HG02970 (cell line): ENCODE results near the gene TTBK1.
"Not testable (repeated sequence)": the region's sequence is repeated elsewhere in the genome, so short reads cannot be mapped to it uniquely, and the experiment has no call there.

ENCODE experiments used
- ATAC-seq: cut with Tn5 transposase; IDR thresholded peaks from one replicate; pipeline ENCODE4 v1.9.1; 2021; ENCODE audit warnings: mild to moderate bottlenecking, moderate library complexity, moderate number of reproducible peaks; ENCODE audit not compliant: unreplicated experiment, low FRiP score

Gene TTBK1

GRCh38 chr6:43301081-43301870 is 58.0 kb downstream of the TTBK1 start:
- no peak for ATAC-seq

- ATAC-seq = no peak
Observed at GRCh38 chr6:43302126-43302525, 58.8 kb downstream of the TTBK1 start.

- not testable (repeated sequence) for ATAC-seq
Observed at GRCh38 chr6:43303006-43303405, 59.7 kb downstream of the TTBK1 start.

DNA sequence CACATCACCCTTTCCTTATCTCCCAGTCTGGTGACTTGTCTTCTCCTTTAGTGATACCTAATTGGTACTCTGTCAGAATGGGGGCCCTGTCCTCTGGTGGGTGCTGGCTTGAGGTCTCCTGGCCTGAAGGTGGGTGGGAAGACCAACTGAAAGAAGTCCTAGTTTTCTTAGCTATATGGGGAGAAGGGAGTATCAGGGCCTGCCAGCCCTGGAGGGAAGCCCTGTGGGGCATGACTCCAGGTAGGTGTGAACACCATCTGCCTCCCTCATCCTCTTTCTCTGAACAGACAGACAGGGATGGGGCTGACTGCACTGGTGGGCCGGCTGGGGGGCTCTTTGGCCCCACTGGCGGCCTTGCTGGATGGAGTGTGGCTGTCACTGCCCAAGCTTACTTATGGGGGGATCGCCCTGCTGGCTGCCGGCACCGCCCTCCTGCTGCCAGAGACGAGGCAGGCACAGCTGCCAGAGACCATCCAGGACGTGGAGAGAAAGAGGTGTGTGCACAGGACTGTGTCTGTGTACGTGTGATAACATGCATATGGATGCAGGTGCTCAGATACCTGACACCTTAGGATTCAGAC is 60.6 kb downstream of the TTBK1 start:
- no peak for ATAC-seq

DNA sequence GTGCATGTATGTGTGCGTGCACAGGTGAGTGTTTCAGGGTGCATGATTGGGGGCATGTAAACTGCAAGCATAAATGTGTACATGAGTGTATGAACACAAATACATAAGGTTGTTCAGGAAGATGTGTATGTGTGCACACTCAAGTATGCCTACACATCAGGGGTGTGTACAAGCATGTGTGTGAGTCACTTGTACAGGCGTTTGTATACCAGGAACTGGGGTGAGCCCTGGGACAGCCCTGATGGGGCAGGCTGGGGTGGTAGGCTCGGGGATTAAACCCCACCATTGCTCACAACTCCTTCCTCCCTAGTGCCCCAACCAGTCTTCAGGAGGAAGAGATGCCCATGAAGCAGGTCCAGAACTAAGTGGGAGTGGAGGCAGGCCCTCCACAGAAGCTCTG is 61.1 kb downstream of the TTBK1 start:
- no peak for ATAC-seq

DNA sequence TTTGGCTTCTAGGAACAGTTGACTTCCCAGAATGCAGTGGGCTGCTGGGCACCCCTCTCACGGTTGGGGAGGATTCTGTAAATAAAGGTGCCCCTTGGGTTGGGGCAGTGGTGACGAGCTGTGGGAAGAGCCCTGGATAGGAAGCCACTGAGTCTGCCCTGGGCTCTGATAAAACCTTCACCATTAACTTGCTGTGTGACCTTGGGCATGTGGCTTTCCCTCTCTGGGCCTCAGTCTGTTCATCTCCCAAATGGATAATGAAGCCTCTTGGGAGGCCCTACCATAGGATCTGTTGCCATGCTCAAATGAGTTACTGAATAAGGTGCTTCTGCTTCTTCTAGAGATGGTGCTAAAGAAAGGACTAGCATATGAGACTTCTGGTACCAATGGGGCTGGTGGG is 61.6 kb downstream of the TTBK1 start:
- no peak for ATAC-seq

- no peak for ATAC-seq
Observed at GRCh38 chr6:43306086-43306485, 62.8 kb downstream of the TTBK1 start.

DNA sequence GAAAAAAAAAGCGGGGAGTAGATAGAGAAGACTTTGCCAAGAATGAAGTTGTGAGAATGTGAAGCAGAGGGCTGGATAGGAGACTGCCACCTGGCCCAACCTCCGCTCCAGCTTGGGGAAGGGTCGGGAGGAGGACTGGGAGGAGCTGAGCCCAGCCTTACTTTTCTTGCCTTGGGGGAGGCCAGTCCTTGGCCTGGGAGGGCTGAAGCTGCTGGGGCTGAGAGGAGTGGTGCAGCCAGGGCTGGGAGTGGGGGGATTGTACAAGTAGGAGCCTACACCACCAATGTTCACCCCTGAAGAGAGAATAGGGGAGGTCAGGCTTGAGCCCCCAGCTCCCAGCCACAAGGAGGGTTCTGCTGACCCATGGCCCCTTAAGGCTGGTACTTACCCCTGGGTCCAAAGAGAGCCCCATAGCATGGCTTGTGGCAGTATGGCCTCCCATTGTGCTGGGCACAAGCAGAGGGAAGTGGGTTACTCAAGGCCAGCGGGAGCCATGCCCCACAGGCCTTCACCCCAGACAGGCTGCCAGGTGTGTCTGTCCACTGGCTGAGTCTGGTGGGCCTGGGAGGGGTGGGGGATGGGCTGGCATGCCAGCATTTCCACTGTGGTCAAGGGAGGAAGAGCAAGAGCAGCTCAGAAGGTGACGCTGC is 64.3 kb downstream of the TTBK1 start:
- no peak for ATAC-seq

GRCh38 chr6:43308101-43308989 is 65.1 kb downstream of the TTBK1 start, which contains the start of gene CRIP3:
TSS of gene CRIP3 (minus strand) at chr6:43308826. CDS start at chr6:43308792, 34 bp downstream.
- ATAC-seq = no peak

DNA sequence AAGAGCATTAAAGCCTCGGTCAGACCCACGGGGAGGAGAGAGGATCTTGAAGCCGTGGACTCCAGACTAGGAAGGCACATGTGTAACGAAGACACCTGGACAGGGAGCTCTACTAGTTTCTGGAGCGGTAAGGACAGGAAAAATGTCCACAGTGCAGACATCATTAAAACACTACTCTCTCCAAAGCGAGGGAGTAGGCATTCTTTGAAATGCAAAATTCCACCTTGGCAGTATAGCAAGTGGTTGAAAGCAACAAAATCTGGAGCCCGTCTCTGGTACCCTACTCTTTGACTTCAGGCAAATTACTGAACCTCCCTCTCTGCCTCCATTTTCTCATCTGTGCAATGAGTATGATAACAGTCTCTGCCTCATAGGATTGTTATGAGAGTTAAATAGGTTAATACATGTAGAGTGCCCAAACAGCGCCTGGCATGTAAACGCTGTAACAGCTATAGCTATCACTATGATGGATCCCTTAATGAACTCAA is 65.8 kb downstream of the TTBK1 start:
- ATAC-seq = no peak

DNA sequence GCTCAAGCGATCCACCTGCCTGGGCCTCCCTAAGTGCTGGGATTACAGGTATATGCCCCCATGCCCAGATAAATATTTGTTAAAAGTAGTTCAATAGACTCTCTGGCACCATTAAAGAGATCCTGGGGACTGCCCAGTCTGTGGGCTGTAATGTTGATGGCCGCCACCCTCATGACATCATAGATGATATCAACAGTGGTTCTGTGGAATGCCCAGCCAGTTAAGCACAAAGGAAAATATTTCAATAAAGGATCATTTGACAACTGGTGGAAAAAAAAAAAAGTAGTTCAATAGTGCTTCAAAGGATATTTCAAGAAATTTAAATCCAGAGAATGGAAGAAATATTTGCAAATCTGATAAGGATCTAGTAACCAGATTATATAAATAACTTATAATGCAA is 66.9 kb downstream of the TTBK1 start:
- ATAC-seq = no peak

GRCh38 chr6:43310624-43311023 is 67.3 kb downstream of the TTBK1 start:
- no peak for ATAC-seq

GRCh38 chr6:43311666-43312065 is 68.4 kb downstream of the TTBK1 start:
- no peak for ATAC-seq

GRCh38 chr6:43313813-43314212 is 70.5 kb downstream of the TTBK1 start:
- no peak for ATAC-seq

DNA sequence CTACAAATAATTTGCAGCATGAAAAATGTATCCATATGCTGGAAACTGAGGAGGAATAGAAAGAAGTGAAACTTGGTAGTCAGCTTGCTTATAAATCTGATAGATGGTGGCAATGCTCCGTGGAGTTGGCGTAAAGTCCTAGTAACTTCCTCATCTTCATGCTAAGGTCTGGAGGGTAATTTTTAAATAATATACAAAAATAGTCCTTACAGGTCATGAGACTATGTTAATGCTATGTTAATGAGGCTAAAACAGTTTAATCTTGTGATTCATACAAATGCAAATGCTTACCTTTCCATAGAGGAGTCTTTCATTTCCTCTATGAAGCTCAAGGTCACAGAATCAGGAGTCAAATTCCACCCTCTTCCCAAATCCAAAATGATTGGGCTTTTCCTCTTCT is 74.7 kb downstream of the TTBK1 start:
- no peak for ATAC-seq

DNA sequence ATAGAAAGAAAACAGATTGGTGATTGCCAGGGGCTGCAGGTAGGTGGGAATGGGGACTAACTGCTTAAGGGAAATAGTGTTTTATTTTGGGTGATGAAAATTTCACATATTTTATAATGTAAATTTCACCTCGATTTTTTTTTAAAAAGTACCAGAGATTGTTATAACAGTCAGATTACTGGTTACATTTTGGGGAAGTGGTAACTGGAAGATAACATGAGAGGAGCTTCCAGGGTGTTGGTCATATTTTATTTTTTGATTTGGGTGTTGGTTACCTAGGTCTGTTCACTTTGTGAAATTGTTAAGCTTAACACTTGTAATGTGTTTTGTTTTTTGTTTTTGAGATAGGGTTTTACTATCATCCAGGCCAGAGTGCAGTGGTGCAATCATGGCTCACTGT is 82.6 kb downstream of the TTBK1 start:
- ATAC-seq = no peak

- ATAC-seq = no peak
Observed at GRCh38 chr6:43328528-43328927, 85.2 kb downstream of the TTBK1 start.

DNA sequence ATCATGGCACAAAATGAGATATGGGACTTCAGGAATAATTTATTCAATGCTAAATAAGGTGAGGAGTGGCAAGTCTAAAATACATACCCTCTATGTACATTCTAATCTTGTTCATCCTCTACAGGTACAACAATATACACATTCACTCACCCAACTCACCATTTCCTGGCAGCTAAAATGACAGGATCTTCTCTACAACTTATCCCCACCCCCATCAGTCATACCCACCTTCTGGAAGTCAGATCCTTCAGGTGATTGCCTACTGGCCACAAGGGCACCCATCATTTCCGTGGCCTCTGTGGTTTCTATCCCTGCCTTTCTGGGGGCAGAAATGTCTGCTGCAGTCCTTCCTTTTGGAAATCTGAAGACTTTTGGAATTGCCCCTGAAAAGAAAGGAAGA is 88.2 kb downstream of the TTBK1 start:
- ATAC-seq = no peak

DNA sequence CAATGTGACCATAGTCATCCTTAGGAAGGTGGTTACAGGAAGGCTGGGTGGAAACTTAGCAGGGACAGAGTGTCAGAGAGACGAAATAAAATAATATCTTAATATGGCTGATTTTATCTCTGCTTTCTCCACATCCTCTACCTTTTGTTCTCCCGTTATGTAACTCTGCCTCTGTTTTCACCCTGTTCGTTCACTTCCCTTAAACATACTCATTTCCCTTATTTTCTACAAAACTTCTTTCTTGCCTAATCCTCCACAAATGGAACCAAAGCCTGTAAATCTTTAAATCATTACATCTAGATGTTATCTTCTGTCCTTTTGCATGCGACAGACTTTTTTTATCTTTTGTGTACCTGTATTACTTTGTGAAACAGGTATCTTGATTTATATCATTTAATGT is 88.6 kb downstream of the TTBK1 start:
- ATAC-seq = no peak

DNA sequence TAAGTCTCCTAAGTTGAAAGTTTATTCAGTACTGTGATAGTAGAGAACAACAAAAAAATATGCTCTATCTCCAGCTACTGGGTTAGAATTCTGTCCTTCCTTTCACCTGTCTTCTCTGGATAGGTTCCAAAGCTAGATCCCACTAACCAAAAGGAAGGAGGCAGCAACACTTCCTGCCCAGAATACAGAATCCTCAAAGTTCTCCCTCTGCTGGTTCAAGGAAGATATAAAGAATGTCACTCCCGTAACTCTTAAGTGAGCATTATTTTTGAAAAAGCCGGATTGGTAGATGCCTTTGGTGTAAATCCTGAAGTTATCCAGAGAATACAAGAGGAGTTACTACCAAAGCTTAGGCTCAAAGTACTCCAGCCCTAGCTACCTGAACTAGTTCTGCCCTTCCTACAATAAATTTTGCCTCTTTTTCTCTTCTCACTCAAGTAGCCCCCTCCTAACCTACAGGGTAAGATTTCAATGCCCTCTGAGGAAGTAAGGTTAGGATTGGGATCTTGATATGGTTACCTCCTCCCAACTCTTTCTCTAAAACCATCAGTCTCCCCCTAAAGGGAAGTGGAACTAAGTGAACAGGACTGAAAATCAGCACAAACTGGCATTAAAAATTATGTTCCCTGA is 91.3 kb downstream of the TTBK1 start:
- no peak for ATAC-seq
